Right lobe of liver (tissue), 6 donors: ENCODE results near the gene SUGCT. TPM values are rescaled to one million over a fixed set of nuclear protein-coding genes. Genes with fewer than 3 reads are reported as not detected.
"Not testable (repeated sequence)": the region's sequence is repeated elsewhere in the genome, so short reads cannot be mapped to it uniquely, and the experiment has no call there.

Source experiments
- ATAC-seq, 4 donors: fragments of 200-7000 bp; cut with Tn5 transposase; one replicate each; pipeline ENCODE4 v1.9.1; 2020; ENCODE audit warnings: mild to moderate bottlenecking in 4 of 4, moderate library complexity in 4 of 4
- DNase-seq, 3 donors: peaks; one replicate each; pipeline ENCODE4 v3.0.0-alpha.2; 2020
- H3K27ac ChIP-seq, 3 donors: fragments of 200-600 bp; one replicate each; pipeline ENCODE4 v1.8.0; 2022
- H3K27me3 ChIP-seq, 2 donors: fragments of 200-600 bp; one replicate each; pipeline ENCODE4 v1.8.0; 2022
- H3K36me3 ChIP-seq, 4 donors: fragments of 200-600 bp; sonication (generic) in 1 of 4; one replicate each; pipeline versions ENCODE4 v1.5.1 to v1.8.0; 2017 to 2022; ENCODE audit warnings: control low read depth in 1 of 4
- H3K4me1 ChIP-seq, 4 donors: fragments of 200-600 bp; sonication (generic) in 1 of 4; one replicate each; pipeline versions ENCODE4 v1.5.1 to v1.8.0; 2017 to 2022; ENCODE audit warnings: control low read depth in 1 of 4
- H3K4me3 ChIP-seq, 3 donors: fragments of 200-600 bp; one replicate each; pipeline ENCODE4 v1.8.0; 2022
- H3K9me3 ChIP-seq, 4 donors: fragments of 200-600 bp; sonication (generic) in 1 of 4; one replicate each; pipeline versions ENCODE4 v1.5.1 to v1.8.0; 2017 to 2022; ENCODE audit warnings: control low read depth in 1 of 4
- CTCF ChIP-seq, 4 donors: fragments of 200-600 bp in 3 of 4; fragments of 450-650 bp in 1 of 4; IDR thresholded peaks; one replicate each; pipeline versions ENCODE4 v1.5.1 to v1.8.0; 2016 to 2022; ENCODE audit warnings: antibody characterized with exemption in 4 of 4, mild to moderate bottlenecking in 2 of 4
- POLR2A ChIP-seq: fragments of 450-650 bp; IDR thresholded peaks from one replicate; pipeline ENCODE4 v1.6.1; 2017; ENCODE audit warnings: antibody characterized with exemption, mild to moderate bottlenecking
- WGBS: methylation state at CpG from one replicate; pipeline ENCODE4 v1.1.6; 2018; ENCODE audit warnings: low coverage, low lambda C conversion rate; ENCODE audit not compliant: insufficient coverage; ENCODE audit errors: missing lambda C conversion rate; 5-methylcytosine and 5-hydroxymethylcytosine counted together
- intact Hi-C, 2 donors: fragments of 100-400 bp; cut with DNase I; formaldehyde crosslinking; loops; one replicate each; pipeline versions ENCODE4 v1.11.2 to v1.14.1; 2022
- total RNA-seq, 6 experiments: library from RNA; depleted of rRNA in 2 of 6; stranded (reverse); fragments of >200 nt in 2 of 6; fragmentation: NEBNext Ultra II Directional in 3 of 6; extraction: Animal tissue kit (Norgen Biotek cat#: 25700) in 3 of 6; gene quantifications; one replicate each; pipeline versions ENCODE4 v1.1.0 to v1.2.4, GENCODE V29; 2016 to 2023
- donor health status: DM: no; HTN: yes; CAD: no.
- donor health status: DM: no; HTN: no; CAD: no.
- donor health status: DM: no; HTN: no; CAD: no.
- donor health status: DM: no; HTN: yes; CAD: no.
- donor health status: DM: no; HTN: yes; CAD: no.

The SUGCT gene
- total RNA-seq, 6 experiments from 2014 or later = 10.1 to 21.0 (median 14.2) TPM

- 79% methylated on average over 6 of the region's 6 CpGs for WGBS
These were observed 460.3 kb downstream of the SUGCT start for GRCh38 chr7:40595129-40595528.

GRCh38 chr7:40595832-40596231, 461.0 kb downstream of the SUGCT start:
- Histone ChIP-seq H3K4me3 (no peak overlapping the region), H3K9me3 (no peaks in the 10 kb centered on the region), H3K27ac (no peak overlapping the region), H3K36me3 (no peaks in the 10 kb centered on the region), H3K4me1 (no peaks in the 10 kb centered on the region), H3K27me3 (no peaks in the 10 kb centered on the region)
- 86% methylated on average over 2 of the region's 2 CpGs for WGBS
- no peak for ATAC-seq
- intact Hi-C loops = no loop called here
- no peak for DNase-seq
- TF ChIP-seq CTCF (IDR thresholded peaks at IDR 0.05) (no peak), POLR2A (no peak)

More at GRCh38 chr7:40595129-40595528, 460.3 kb downstream of the SUGCT start:
- H3K27ac ChIP-seq = no peak overlapping the region
- no peaks in the 10 kb centered on the region for H3K27me3 ChIP-seq
- no peaks in the 10 kb centered on the region for H3K4me1 ChIP-seq
- H3K4me3 ChIP-seq = no peak overlapping the region
- no peaks in the 10 kb centered on the region for H3K36me3 ChIP-seq
- intact Hi-C loops = no loop called here
- DNase-seq = no peak
- H3K9me3 ChIP-seq = no peaks in the 10 kb centered on the region
- TF ChIP-seq CTCF (IDR thresholded peaks at IDR 0.05) (no peak), POLR2A (no peak)
- no peak for ATAC-seq

- ATAC-seq (peak in 2 of 4 donors; percentile 26 to 59), DNase-seq (no peak)
- no peak overlapping the region for H3K27ac ChIP-seq
- no peaks in the 10 kb centered on the region for H3K36me3 ChIP-seq
- H3K4me3 ChIP-seq = no peak overlapping the region
- TF ChIP-seq CTCF (IDR thresholded peaks at IDR 0.05) (no peak), POLR2A (no peak)
- H3K9me3 ChIP-seq = no peaks in the 10 kb centered on the region
- no peaks in the 10 kb centered on the region for H3K27me3 ChIP-seq
- no peaks in the 10 kb centered on the region for H3K4me1 ChIP-seq
- intact Hi-C loops = no loop called here
These were observed 462.7 kb downstream of the SUGCT start for GRCh38 chr7:40597517-40597916.

GRCh38 chr7:40598915-40599314, 464.1 kb downstream of the SUGCT start:
- DNase-seq (no peak), ATAC-seq (no peak)
- Histone ChIP-seq H3K36me3 (no peaks in the 10 kb centered on the region), H3K27me3 (no peaks in the 10 kb centered on the region), H3K9me3 (no peaks in the 10 kb centered on the region), H3K4me1 (no peaks in the 10 kb centered on the region), H3K27ac (no peak overlapping the region), H3K4me3 (no peak overlapping the region)
- TF ChIP-seq POLR2A (no peak), CTCF (IDR thresholded peaks at IDR 0.05) (no peak)
- 45% methylated on average over 7 of the region's 7 CpGs for WGBS
- intact Hi-C loops = no loop called here

- DNase-seq (no peak), ATAC-seq (no peak)
- H3K4me3 ChIP-seq = no peak overlapping the region
- TF ChIP-seq CTCF (IDR thresholded peaks at IDR 0.05) = no peak
- no peak for TF ChIP-seq POLR2A
- WGBS = 56% methylated on average over 1 of the region's 5 CpGs
- intact Hi-C loops = no loop called here
- H3K9me3 ChIP-seq = no peaks in the 10 kb centered on the region
- no peaks in the 10 kb centered on the region for H3K36me3 ChIP-seq
- H3K4me1 ChIP-seq = no peaks in the 10 kb centered on the region
- H3K27me3 ChIP-seq = no peaks in the 10 kb centered on the region
- H3K27ac ChIP-seq = no peak overlapping the region
These were observed 465.0 kb downstream of the SUGCT start for GRCh38 chr7:40599836-40600235.

- intact Hi-C loops, DNase-seq, H3K4me1 ChIP-seq, H3K4me3 ChIP-seq, H3K9me3 ChIP-seq, H3K36me3 ChIP-seq, ATAC-seq, H3K27me3 ChIP-seq, H3K27ac ChIP-seq: not testable (repeated sequence)
- no CpG with 5 or more reads among the region's 2 CpGs for WGBS
These were observed 467.5 kb downstream of the SUGCT start for GRCh38 chr7:40602351-40602750.
